Body of pancreas (tissue), 4 donors: Measurements from ENCODE around the gene GALNT2. TPM values are rescaled to one million over a fixed set of nuclear protein-coding genes. Genes with fewer than 3 reads are reported as not detected.

Experiments
- ATAC-seq: fragments of 150-250 bp; one replicate; pipeline ENCODE4 v1.9.1; 2016
- DNase-seq, 4 donors: peaks; one replicate each; pipeline ENCODE4 v3.0.0-alpha.2; 2019
- H3K27ac ChIP-seq, 4 donors: fragments of 200-600 bp; sonication (generic); 1 replicate in 3 of 4; 2 replicates in 1 of 4; pipeline versions ENCODE4 v1.5.1 to v1.6.1; 2016 to 2019; ENCODE audit warnings: mild to moderate bottlenecking in 1 of 4, mixed read lengths in 1 of 4, moderate library complexity in 1 of 4
- H3K27me3 ChIP-seq, 2 donors: fragments of 200-600 bp; sonication (generic); one replicate each; pipeline ENCODE4 v1.6.0; 2016; ENCODE audit warnings: mild to moderate bottlenecking in 1 of 2
- H3K36me3 ChIP-seq, 2 donors: fragments of 200-600 bp; sonication (generic); replicated peaks in 1 of 2; 2 replicates each; pipeline ENCODE4 v1.5.1; 2016; ENCODE audit warnings: low read depth in 2 of 2; ENCODE audit not compliant: insufficient read depth in 1 of 2
- H3K4me1 ChIP-seq: fragments of 200-600 bp; sonication (generic); one replicate; pipeline ENCODE4 v1.6.0; 2016
- H3K4me3 ChIP-seq, 2 donors: fragments of 200-600 bp; sonication (generic); 1 replicate in 1 of 2; 2 replicates in 1 of 2; pipeline ENCODE4 v1.5.1; 2016 to 2019
- H3K9me3 ChIP-seq, 3 donors: fragments of 200-600 bp; sonication (generic); 1 replicate in 2 of 3; 2 replicates in 1 of 3; pipeline ENCODE4 v1.5.1; 2016
- CTCF ChIP-seq, 7 experiments: fragments of 450-650 bp in 4 of 7; fragments of 200-600 bp in 3 of 7; sonication (generic) in 3 of 7; IDR thresholded peaks; one replicate each; pipeline ENCODE4 v1.5.1; 2016 to 2019; ENCODE audit warnings: antibody characterized with exemption in 7 of 7
- POLR2A ChIP-seq, 3 donors: fragments of 450-650 bp; IDR thresholded peaks; one replicate each; pipeline ENCODE4 v1.6.1; 2016; ENCODE audit warnings: antibody characterized with exemption in 3 of 3, mild to moderate bottlenecking in 2 of 3
- WGBS, 2 donors: methylation state at CpG; one replicate each; pipeline ENCODE4 v1.1.5; 2017; 5-methylcytosine and 5-hydroxymethylcytosine counted together
- intact Hi-C: fragments of 100-400 bp; cut with DNase I; formaldehyde crosslinking; loops from one replicate; pipeline ENCODE4 v1.15.1; 2023
- total RNA-seq, 2 donors: library from RNA; depleted of rRNA; stranded (reverse); fragments of >200 nt; gene quantifications; one replicate each; pipeline ENCODE4 v1.1.0, GENCODE V29; 2016

Gene GALNT2
- total RNA-seq, 2 donors from 2014 or later = 45.9 to 68.6 TPM

- H3K27ac ChIP-seq = no peak overlapping the region
- H3K36me3 ChIP-seq = peaks cover 0 to 32% of the 10 kb centered on the region in 2 donors
- intact Hi-C loops = no loop called here
- H3K9me3 ChIP-seq = no peaks in the 10 kb centered on the region
- peaks cover 13% of the 10 kb centered on the region for H3K4me1 ChIP-seq
- no peak overlapping the region for H3K4me3 ChIP-seq
- no peak for DNase-seq
- WGBS, 2 donors = 72 to 78% methylated on average over 3 of the region's 3 CpGs
- no peak for ATAC-seq
- TF ChIP-seq POLR2A (IDR thresholded peaks at IDR 0.05) = no peak
- no peak for TF ChIP-seq CTCF (IDR thresholded peaks at IDR 0.05)
- no peaks in the 10 kb centered on the region for H3K27me3 ChIP-seq
These were observed 192.6 kb downstream of the GALNT2 start for GRCh38 chr1:230259621-230260020.

- Histone ChIP-seq H3K27ac (no peak overlapping the region), H3K4me1 (peaks cover 13% of the 10 kb centered on the region), H3K27me3 (no peaks in the 10 kb centered on the region), H3K4me3 (no peak overlapping the region), H3K9me3 (no peaks in the 10 kb centered on the region), H3K36me3 (peaks cover 8 to 35% of the 10 kb centered on the region in 2 donors)
- 27 to 32% methylated on average over 1 of the region's 1 CpG for WGBS, 2 donors
- ATAC-seq (no peak), DNase-seq (no peak)
- TF ChIP-seq POLR2A (IDR thresholded peaks at IDR 0.05) = no peak
- no peak for TF ChIP-seq CTCF (IDR thresholded peaks at IDR 0.05)
- intact Hi-C loops = no loop called here
These were observed 193.8 kb downstream of the GALNT2 start for GRCh38 chr1:230260831-230261230.

GRCh38 chr1:230261928-230262650, 195.1 kb downstream of the GALNT2 start:
- 53 to 62% methylated on average over 21 of the region's 21 CpGs for WGBS, 2 donors
- no peak for TF ChIP-seq POLR2A (IDR thresholded peaks at IDR 0.05)
- no peak for TF ChIP-seq CTCF (IDR thresholded peaks at IDR 0.05)
- H3K27me3 ChIP-seq = no peaks in the 10 kb centered on the region
- H3K27ac ChIP-seq = peak overlapping the region in 3 of 4 donors; percentile 7 to 58 (median 43)
- H3K9me3 ChIP-seq = no peaks in the 10 kb centered on the region
- DNase-seq = peak in 1 of 4 donors; percentile 32
- H3K4me3 ChIP-seq = no peak overlapping the region
- intact Hi-C loops = no loop called here
- peaks cover 23% of the 10 kb centered on the region for H3K4me1 ChIP-seq
- H3K36me3 ChIP-seq = peaks cover 13 to 35% of the 10 kb centered on the region in 2 donors
- ATAC-seq = peak; percentile 58

GRCh38 chr1:230262867-230263567, 196.0 kb downstream of the GALNT2 start:
- no peaks in the 10 kb centered on the region for H3K27me3 ChIP-seq
- DNase-seq = no peak
- intact Hi-C loops = no loop called here
- TF ChIP-seq CTCF (IDR thresholded peaks at IDR 0.05) = no peak
- no peak for TF ChIP-seq POLR2A (IDR thresholded peaks at IDR 0.05)
- H3K4me3 ChIP-seq = no peak overlapping the region
- peak overlapping the region in 1 of 4 donors; percentile 58 for H3K27ac ChIP-seq
- 84 to 88% methylated on average over 11 to 13 of the region's 13 CpGs for WGBS, 2 donors
- peaks cover 32% of the 10 kb centered on the region for H3K4me1 ChIP-seq
- H3K36me3 ChIP-seq = peaks cover 13 to 31% of the 10 kb centered on the region in 2 donors
- no peak for ATAC-seq
- no peaks in the 10 kb centered on the region for H3K9me3 ChIP-seq
